Kidney tubule cell (primary cell): ENCODE measurements around the gene PNLIPRP1.
A peak's percentile ranks its signal among the peaks of the same experiment; 100 is the strongest.

Experiments
- DNase-seq: peaks from one replicate; pipeline ENCODE4 v3.0.0-alpha.2; 2018; ENCODE audit warnings: low spot score

The PNLIPRP1 gene

GRCh38 chr10:116631871-116632295 is 41.1 kb downstream of the PNLIPRP1 start:
- no peak for DNase-seq

- DNase-seq, result no peak
Measured at GRCh38 chr10:116632596-116633215, 41.9 kb downstream of the PNLIPRP1 start.

- DNase-seq, result no peak
Measured at GRCh38 chr10:116633216-116633600, 42.4 kb downstream of the PNLIPRP1 start.

- peak; percentile 4 for DNase-seq
Measured at GRCh38 chr10:116634126-116634975, 43.6 kb downstream of the PNLIPRP1 start.

GRCh38 chr10:116636385-116636784 is 45.6 kb downstream of the PNLIPRP1 start:
- no peak for DNase-seq

- no peak for DNase-seq
Measured at GRCh38 chr10:116636976-116637375, 46.2 kb downstream of the PNLIPRP1 start.

- no peak for DNase-seq
Measured at GRCh38 chr10:116637830-116638229, 47.1 kb downstream of the PNLIPRP1 start.

- no peak for DNase-seq
Measured at GRCh38 chr10:116646502-116646901, 55.7 kb downstream of the PNLIPRP1 start.

GRCh38 chr10:116648903-116649302 is 58.1 kb downstream of the PNLIPRP1 start:
- no peak for DNase-seq

GRCh38 chr10:116653885-116654284 is 63.1 kb downstream of the PNLIPRP1 start:
- DNase-seq, result no peak

GRCh38 chr10:116654816-116655215 is 64.1 kb downstream of the PNLIPRP1 start:
- peak; percentile 16 for DNase-seq

GRCh38 chr10:116655568-116655967 is 64.8 kb downstream of the PNLIPRP1 start:
- DNase-seq, result no peak

- no peak for DNase-seq
Measured at GRCh38 chr10:116656044-116656443, 65.3 kb downstream of the PNLIPRP1 start.

GRCh38 chr10:116657863-116658551 is 67.2 kb downstream of the PNLIPRP1 start:
- DNase-seq, result no peak
